Transverse colon (tissue), 4 donors: ENCODE measurements around the gene C2CD4D.

Experiments used
- CTCF ChIP-seq, 5 experiments: fragments of 200-600 bp in 3 of 5; fragments of 450-650 bp in 2 of 5; sonication (generic) in 3 of 5; IDR thresholded peaks; 1 replicate in 2 of 5; 2 replicates in 3 of 5; pipeline ENCODE4 v1.5.1; 2016 to 2017; ENCODE audit warnings: antibody characterized with exemption in 5 of 5, inconsistent platforms in 3 of 5, mild to moderate bottlenecking in 2 of 5, moderate library complexity in 1 of 5
- EP300 ChIP-seq: sonication (generic); formaldehyde crosslinking; IDR thresholded peaks from one replicate; pipeline ENCODE4 v1.6.1; 2017; ENCODE audit warnings: antibody characterized with exemption, low read depth
- POLR2A ChIP-seq: fragments of 450-650 bp; IDR thresholded peaks from one replicate; pipeline ENCODE4 v1.6.1; 2016; ENCODE audit warnings: antibody characterized with exemption, mild to moderate bottlenecking, moderate library complexity
- POLR2AphosphoS5 ChIP-seq, 3 donors: sonication (generic); formaldehyde crosslinking; IDR thresholded peaks; one replicate each; pipeline ENCODE4 v1.6.1; 2016; ENCODE audit warnings: antibody characterized with exemption in 3 of 3

GRCh38 chr1:151881479-151881878, 41.9 kb upstream of the C2CD4D start:
- no peak for TF ChIP-seq POLR2AphosphoS5 (IDR thresholded peaks at IDR 0.05)
- peak in 1 of 5 experiments; percentile 5 for TF ChIP-seq CTCF (IDR thresholded peaks at IDR 0.05)
- no peak for TF ChIP-seq POLR2A
- TF ChIP-seq EP300, result no peak
